Measurements from ENCODE around the gene PDZRN3.

Gene PDZRN3

DNA sequence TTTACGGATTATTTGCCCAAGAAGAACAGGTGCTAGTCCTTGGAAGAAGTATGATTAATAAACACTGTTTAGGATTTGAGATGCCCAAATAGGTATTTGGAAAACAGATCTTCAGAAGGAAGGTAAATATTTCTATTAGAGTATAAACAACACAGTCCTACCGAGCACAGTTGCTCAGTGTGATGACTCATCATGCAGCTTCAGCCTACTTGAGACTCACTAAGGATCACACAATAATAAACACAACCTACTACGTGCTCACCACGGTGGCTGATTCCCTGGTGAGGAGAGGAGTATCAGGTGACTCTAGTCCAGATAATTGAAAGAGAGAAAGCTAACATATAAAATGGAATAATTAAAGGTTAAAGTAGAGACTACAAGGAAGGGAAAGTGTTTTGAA lies 72.0 kb downstream of the PDZRN3 start:
- no peak for DNase-seq

- no peak for DNase-seq
Measured at GRCh38 chr3:73550032-73550431, 74.7 kb downstream of the PDZRN3 start.

GRCh38 chr3:73549051-73549600 lies 75.6 kb downstream of the PDZRN3 start:
- no peak for DNase-seq

DNA sequence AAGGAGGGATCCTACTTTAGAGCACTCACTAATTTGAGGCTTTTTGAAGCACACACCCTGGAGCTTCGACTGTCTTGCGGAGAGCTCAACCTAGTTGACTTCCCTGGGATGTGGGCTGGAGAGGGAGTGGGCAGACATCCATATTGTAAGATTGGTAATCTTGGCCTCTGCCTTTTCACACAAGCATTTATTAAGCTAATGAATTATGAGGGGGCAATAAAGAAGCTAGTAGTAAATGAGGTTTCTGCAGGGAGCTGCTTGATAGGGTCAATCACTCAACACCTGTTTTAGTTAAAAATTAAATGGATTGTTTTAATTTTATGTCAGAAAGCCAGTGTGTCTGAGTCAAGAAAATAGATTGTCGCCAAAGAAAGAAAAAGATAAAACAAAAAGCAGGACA lies 76.3 kb downstream of the PDZRN3 start:
- DNase-seq: no peak

DNA sequence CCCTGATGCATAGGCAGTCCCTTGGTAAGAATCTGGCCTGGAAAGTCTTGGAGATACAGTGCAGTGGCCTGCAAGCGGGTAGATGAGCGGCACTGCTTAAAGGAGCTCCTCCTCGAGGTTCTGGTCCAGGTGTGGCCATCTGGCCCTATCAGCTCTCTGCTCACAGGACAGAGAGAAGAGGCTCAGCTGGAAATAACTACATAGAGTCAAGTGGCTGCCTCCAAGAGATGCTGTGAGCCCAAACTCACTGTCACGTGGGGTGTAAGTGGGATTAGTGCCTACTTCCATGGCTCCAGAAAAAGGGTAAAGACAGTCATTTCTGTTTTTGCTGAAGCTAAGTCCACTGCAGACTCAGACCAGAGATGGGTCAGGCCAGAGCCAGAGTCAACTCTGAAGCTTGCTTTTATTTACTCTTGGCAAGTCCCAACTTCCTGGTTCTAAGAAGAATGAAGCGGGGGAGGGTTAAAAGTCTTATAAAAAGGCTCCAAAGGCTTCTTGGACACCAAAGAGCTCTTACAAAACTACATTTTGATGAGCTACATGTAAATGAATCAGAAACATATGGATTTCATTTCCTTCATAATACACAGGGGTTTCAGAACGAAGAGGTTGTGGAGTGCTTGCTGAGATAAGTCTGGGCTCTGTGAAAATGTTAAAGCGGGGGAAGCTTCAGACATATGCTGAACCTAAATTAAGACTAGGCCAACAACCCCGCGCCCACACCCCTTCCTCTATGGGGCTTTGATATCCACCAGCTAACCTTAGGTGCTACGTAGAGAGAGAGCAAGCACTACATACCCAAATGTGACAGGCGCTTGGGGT lies 77.1 kb downstream of the PDZRN3 start:
- DNase-seq: no peak

- DNase-seq: no peak
Measured at GRCh38 chr3:73546961-73547360, 77.8 kb downstream of the PDZRN3 start.

- DNase-seq: no peak
Measured at GRCh38 chr3:73543412-73543811, 81.3 kb downstream of the PDZRN3 start.

DNA sequence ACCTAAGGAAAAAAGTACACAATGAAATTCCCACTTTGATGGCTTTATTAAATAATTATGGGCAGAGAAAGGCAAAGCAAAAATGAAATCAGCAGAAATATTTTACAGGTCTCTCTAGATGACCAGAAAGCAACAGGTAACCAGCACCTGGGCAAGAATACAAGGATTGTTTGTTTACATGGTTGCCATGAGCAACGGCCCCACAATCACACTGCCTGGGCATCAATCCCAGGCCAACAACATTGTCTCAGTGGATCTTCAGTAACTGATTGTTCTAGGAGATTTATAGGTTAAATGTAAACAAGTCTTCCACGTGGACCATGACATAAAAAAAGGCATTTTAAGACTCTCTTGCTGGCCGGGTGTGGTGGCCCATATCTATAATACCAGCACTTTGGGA lies 82.6 kb downstream of the PDZRN3 start:
- DNase-seq: no peak

DNA sequence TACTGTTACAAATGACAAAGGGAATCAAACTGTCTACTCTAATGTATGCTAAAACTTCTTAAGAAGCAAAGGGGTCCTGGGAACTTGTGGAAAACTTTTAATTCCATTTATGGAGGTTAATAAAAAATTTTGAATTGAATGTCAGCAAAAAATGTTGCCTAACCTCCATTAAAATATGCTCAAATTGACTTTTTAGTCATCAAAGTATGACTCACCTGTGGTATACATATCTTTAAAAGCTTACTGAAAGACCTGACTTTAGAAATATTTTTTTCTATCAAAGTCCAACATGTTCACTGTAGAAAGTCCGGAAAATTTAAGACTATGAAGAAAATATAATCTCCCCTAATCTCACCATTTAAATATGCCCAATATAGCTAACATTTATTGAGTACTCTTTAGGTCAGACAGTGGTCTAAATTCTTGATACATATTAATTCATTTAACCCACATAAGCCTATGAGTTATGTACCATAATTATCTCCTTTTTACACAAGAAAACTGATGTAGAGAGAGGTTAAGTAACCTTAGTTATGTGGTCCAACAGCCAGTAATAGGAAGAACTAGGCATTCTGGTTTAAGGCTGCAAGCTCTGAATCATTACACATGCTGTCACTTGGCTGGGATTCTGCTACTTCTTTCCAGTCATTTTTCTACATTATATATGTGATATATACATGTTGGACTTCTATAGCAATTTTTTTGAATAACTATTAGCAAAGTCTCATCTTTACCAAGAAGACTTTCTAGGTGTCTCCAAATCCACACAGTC lies 83.6 kb downstream of the PDZRN3 start:
- DNase-seq: no peak

DNA sequence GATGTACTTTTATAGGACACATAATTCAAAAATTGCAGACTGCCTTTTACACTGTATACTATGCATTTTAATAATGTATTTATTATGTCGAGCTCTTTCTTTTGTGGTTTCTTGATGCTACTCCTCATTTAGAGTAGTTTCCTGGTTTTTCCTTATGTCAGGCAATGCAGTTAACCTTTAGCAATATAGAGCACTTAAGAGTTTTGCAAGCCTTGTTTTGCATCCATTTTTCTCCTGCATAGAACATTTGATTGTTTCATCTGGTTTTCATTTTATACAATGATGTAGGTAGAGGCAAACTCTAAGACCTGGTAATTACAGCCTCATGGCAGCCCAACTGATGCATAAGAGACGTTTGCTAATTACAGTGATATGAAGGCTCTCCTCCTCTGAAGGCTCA lies 86.3 kb downstream of the PDZRN3 start:
- no peak for DNase-seq

- no peak for DNase-seq
Measured at GRCh38 chr3:73536952-73537351, 87.8 kb downstream of the PDZRN3 start.

DNA sequence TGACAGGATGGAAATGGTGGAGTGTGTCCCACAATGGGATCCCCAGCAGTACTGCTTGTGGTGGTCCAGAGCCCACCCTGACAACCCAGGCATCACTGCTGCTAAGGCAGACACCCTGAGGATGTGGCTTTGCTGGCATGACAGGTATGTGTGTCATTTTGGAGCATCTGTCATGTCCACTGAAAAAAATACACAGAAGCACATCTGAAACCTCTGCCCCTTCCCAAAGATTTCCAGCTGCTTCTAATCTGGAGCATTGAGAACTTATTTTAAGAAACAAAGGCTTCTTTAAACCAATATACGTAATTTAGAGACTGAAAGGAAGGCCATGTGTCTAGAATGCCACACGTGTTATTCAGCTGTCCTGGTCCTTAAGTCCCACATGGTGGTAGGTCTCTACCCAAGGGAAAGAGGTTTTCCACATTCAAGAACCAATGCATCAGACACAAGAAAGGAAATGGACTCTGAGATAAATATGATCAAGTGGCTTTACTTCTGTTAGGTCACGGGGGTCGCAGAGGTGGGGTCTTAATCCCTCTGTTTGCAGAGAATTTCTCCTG lies 88.3 kb downstream of the PDZRN3 start:
- DNase-seq: no peak

DNA sequence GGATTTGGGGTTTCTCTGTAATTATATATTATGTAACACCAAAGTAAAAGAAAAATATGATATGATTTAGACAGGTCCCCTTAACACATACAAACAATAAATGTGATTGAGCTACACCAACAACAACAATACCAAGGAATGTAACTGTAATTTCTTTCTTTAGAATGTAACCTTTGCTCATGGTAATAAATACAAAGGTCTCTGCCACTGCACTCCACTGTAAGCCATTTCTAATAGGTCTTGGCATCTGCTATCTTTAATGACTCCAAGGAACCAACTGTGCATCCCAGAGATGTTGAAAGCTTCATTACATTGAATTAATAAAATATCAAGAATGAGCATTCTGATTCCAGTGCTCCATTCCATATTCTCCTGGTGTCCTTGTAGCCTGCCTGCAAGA lies 88.8 kb downstream of the PDZRN3 start:
- DNase-seq: no peak

DNA sequence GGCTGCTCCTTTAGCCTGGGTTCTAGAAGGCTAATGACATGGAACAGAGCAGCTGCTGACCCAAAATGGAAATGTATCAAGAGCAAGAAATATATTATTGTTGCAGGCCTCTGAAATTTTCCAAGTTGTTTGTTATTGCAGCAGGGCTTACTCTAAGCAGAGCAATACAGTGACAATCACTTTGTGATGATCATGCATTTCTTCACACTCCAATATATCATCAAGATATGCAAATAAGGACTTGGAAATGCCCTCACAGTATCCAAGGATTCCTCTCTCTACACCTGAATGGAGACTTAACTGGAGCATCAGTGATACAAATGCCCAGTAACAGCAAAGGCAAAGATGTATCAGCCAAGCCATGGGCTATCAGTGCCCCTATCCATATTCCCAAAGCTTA lies 89.6 kb downstream of the PDZRN3 start:
- no peak for DNase-seq

DNA sequence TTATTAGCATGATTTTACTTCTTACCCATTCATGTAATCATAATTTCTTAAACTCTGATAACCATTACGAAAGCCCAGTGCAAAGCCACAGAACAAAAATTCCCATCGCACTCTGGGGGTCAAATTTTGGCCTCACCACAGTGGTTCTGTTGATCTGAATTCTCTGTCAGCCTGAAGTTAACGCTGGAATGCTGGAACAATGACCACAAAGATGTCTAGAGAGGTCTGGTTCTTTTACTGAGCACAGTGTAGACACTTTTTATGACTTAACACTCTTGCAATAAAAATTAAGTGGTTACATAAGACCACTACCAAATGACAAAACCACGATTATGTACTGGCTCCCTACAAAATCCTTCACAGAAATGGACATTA lies 94.7 kb downstream of the PDZRN3 start:
- DNase-seq: no peak

DNA sequence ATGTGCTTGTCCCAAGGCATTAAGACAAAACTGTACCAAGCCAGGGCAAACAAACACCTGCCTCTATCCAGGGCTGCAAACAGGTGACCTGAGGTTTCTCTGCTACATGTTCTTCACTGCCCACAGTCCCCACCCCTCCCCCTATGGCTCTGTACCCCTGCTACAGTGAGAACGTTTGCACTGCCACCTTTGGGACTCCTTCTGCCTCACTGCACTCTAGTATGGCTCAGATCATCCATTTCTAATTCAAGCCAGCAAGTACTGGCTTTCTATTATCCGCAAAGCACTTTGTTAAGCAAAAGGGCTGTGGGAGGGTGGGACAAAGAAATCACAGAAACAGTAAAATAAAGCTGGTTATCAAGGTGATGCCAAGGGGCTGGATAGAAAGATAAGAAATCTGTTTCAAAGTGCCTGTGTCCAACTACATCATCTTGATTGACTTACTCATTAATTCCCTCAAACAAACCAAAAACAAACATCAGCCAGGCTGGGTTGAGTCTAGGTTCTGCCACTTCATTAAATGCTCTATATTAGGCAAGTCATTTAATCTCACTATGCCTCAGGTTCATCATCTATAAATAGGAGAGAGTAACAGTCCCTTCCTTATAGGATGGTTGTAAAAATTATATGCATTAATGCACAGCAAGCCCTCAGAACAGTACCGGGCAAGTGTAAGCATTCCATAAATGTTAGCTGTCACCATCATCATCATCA lies 95.3 kb downstream of the PDZRN3 start:
- DNase-seq: no peak

GRCh38 chr3:73525591-73525990 lies 99.2 kb downstream of the PDZRN3 start:
- no peak for DNase-seq

GRCh38 chr3:73523661-73524060 lies 101.1 kb downstream of the PDZRN3 start:
- DNase-seq: no peak

- no peak for DNase-seq
Measured at GRCh38 chr3:73521734-73522336, 102.9 kb downstream of the PDZRN3 start.

DNA sequence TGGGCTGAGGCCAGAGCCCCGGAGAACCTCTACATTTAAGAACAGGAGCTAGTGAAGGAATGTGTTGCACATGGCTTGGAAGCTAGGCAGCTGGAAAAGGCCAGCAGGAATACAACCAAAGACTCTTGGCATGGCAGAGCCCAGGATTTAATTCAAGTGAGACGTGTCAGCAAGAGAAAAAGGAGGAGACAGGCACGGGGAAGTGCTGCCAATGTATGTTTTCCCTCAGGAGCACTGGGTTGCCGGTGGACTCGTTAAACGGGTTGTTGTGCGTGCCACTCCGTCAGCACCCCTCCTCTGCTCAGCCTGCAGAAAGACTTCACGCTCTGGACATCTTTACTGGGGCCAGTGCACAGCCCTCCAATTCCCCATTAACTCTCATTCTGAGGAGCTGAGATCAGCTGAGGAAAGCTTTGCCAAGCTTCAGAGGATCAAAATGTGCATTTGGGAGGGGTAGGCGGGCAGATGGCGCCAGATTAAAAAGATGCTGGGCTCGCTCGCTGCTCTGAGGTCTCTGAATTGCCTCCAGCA lies 103.7 kb downstream of the PDZRN3 start:
- no peak for DNase-seq

GRCh38 chr3:73516631-73517030 lies 108.1 kb downstream of the PDZRN3 start:
- DNase-seq: no peak

DNA sequence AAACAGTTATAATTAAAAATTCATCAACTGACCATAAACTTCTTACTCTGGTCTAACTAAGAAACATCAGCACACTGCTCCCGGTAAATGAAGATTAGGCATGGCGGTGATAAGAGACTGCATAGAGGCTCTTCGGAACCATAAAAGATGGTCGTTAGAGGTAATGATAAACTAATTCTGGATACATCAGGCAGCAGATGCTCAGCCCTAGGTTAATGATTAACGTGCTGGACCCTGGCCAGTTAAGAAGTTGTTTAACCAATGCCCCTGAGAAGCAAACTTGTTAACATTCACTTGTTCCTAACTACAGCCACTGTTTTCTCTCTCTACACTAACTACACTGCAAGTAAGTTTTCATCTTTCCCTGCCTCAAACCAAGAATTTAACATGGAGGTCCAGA lies 111.5 kb downstream of the PDZRN3 start:
- no peak for DNase-seq
